T-helper 17 cell (primary cell): ENCODE results near the gene TRERF1. TPM values are rescaled to one million over a fixed set of nuclear protein-coding genes. Genes with fewer than 3 reads are reported as not detected.

ENCODE experiments used
- ATAC-seq: fragments of 150-1000 bp; cut with Tn5 transposase; 2 replicates; pipeline ENCODE4 v1.10.0; 2021; ENCODE audit warnings: mild to moderate bottlenecking, moderate library complexity
- DNase-seq, 3 donors: peaks; one replicate each; pipeline versions ENCODE4 v3.0.0 to v3.0.0-alpha.2; 2020 to 2021
- H3K9me3 ChIP-seq: one replicate; pipeline ENCODE4 v1.7.0; 2013; ENCODE audit warnings: low read length, mild to moderate bottlenecking; ENCODE audit not compliant: control insufficient read depth, poor library complexity, severe bottlenecking
- H3K27ac Mint-ChIP-seq: one replicate; pipeline ENCODE4 v1.8.0; 2022; ENCODE audit warnings: mild to moderate bottlenecking, moderate library complexity, mixed read lengths
- H3K27me3 Mint-ChIP-seq: one replicate; pipeline ENCODE4 v1.8.0; 2022; ENCODE audit warnings: mixed read lengths
- H3K36me3 Mint-ChIP-seq: one replicate; pipeline ENCODE4 v1.8.0; 2022; ENCODE audit warnings: low read depth, mixed read lengths
- H3K4me1 Mint-ChIP-seq: one replicate; pipeline ENCODE4 v1.8.0; 2022; ENCODE audit warnings: mild to moderate bottlenecking, mixed read lengths
- H3K4me3 Mint-ChIP-seq: one replicate; pipeline ENCODE4 v1.8.0; 2022; ENCODE audit warnings: mild to moderate bottlenecking, moderate library complexity, mixed read lengths
- total RNA-seq, 4 donors: library from RNA in 2 of 4; stranded (reverse) in 2 of 4; gene quantifications; one replicate each; pipeline ENCODE4 v1.2.3 and lab custom pipeline; 2022 to 2026

Gene TRERF1
- total RNA-seq, 2 donors from 2014 or later, result 28.6 to 31.2 TPM

DNA sequence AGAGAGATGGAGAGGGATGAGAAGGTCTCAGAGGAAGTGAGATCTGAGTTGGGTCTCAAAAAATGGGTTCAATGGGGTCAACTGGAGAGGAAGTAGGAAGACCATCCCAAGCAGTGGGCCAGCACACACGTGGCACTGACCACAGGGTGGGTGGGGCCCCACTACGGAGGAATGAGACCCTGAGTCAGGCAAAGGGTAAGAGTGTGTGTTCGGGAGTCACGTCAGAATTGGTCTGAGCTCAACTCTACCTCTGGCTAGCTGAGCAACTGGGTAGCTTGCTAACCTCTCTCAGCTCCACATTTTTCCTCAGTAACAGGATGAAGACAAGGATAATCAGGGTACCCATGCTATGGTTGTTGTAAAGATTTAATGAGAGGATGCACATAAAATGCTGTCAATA, 79.0 kb downstream of the TRERF1 start:
- no peaks in the 10 kb centered on the region for H3K9me3 ChIP-seq
- no peak for ATAC-seq
- Mint-ChIP-seq H3K4me1 (peaks cover 46% of the 10 kb centered on the region), H3K4me3 (no peak overlapping the region), H3K27me3 (no peaks in the 10 kb centered on the region), H3K27ac (peak overlapping the region; percentile 30), H3K36me3 (no peaks in the 10 kb centered on the region)
- DNase-seq, result no peak

DNA sequence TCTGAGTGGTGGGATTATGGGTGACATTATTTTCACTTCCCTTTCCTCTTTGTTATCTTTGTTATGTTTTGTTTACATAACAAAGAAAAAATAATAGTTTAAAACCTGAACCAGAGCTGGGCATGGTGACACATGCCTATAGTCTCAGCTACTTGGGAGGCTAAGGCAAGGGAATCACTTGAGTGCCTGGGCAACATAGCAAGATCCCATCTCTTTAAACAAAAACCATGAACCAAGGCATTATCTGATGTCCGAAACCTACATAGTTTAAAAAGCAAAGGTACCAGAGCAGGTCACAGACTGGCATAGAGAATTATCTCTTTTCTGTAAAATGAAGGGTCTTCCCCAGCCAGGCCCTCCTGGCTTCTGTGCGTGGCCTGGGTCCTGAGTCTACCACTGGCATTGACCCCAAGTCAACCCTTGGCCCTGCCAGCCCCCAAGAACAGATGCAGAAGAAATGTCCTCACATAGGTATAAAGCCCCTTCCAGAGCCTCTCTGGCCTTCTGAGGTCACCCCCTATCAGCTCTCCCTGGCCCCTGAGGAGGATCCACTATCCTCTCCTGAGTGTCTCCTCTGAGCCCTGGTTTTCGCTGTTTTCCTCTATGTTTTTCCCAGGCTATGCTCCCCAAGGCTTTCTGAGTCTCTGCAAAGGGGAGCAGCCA, 81.3 kb downstream of the TRERF1 start:
- Mint-ChIP-seq H3K4me1 (peaks cover 54% of the 10 kb centered on the region), H3K4me3 (no peak overlapping the region), H3K27me3 (no peaks in the 10 kb centered on the region), H3K27ac (peak overlapping the region; percentile 39), H3K36me3 (no peaks in the 10 kb centered on the region)
- no peak for DNase-seq
- no peak for ATAC-seq
- no peaks in the 10 kb centered on the region for H3K9me3 ChIP-seq

DNA sequence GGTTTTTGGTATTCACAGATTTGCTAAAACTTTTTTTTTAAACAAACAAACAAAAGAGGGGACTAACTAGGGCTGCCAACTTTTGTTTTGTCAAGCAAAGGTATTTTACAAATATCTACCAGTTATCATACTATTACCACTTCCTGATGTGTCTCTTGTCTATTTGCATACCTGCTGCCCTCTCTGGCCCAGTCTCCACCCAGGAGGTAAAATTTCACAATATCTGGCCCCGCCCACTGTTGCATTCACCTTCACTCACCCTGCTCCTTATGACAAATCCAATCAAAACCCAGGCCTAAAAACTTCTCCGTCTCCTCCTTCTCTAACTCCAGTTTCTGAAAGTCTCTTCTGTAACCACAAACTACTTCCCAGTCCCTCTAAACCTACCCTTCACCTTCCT, 82.2 kb downstream of the TRERF1 start:
- ATAC-seq (peak; percentile 38), DNase-seq (no peak)

DNA sequence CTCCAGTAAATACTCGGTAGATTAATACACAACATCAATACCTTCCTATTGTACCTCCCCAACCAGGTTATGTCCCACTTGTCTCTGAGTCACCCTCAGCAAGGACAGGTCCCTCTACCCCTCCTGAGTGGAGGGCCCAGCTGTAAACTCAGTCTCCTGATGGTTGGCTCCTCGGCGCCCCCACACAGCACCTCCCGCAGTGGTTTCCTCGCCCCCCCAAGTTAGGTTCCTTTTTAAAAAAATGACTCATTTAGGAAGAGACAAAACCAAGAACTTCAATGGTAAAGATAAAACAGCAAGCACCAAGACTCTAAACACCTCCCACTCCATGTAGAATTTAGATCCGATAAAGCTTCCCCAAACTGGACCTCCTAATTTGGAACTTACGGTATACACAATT, 83.5 kb downstream of the TRERF1 start:
- H3K36me3 Mint-ChIP-seq, result peaks cover 4% of the 10 kb centered on the region
- H3K27me3 Mint-ChIP-seq, result no peaks in the 10 kb centered on the region
- peak overlapping the region; percentile 95 for H3K27ac Mint-ChIP-seq
- H3K9me3 ChIP-seq, result no peaks in the 10 kb centered on the region
- peak; percentile 55 for ATAC-seq
- peaks cover 58% of the 10 kb centered on the region for H3K4me1 Mint-ChIP-seq
- DNase-seq, result peak in 1 of 3 donors; percentile 42
- H3K4me3 Mint-ChIP-seq, result peak overlapping the region; percentile 87

More for the DNA sequence above, 82.2 kb downstream of the TRERF1 start:
- Mint-ChIP-seq H3K4me3 (peak overlapping the region; percentile 57), H3K27me3 (no peaks in the 10 kb centered on the region), H3K36me3 (no peaks in the 10 kb centered on the region), H3K27ac (peak overlapping the region; percentile 95), H3K4me1 (peaks cover 56% of the 10 kb centered on the region)
- no peaks in the 10 kb centered on the region for H3K9me3 ChIP-seq

DNA sequence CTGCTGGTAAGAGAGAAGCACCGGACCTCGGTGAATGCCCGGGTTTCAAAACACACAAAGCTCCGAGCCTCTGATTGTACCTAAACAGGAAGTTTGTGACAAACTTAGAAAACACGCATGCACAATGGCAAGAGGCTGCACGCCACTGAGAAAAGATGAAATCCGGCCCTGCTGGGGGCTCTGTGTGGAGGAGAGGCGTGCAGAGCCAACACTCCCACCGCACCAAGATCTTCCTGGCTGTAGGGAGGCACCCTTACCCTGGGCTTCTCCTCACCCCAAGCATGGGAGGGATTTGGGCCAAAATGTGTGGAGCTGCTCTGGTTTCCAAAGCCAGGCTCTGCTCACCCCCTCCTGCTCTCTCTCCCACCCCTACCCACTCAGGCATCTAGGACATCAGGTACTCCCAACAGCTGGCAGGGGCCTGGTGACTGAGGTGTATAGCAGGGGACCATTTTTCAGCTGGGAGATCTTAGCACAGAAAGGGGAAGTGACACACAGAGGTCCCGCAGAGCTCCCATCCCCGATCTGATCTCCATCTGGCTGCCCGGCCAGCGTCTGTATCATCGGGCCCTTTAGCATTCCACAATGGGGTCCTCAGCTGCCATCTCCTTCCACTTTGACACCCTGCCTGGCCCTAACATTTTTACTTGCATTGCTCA, 84.2 kb downstream of the TRERF1 start:
- Mint-ChIP-seq H3K4me1 (peaks cover 59% of the 10 kb centered on the region), H3K27me3 (no peaks in the 10 kb centered on the region), H3K36me3 (peaks cover 6% of the 10 kb centered on the region), H3K4me3 (peak overlapping the region; percentile 87), H3K27ac (peak overlapping the region; percentile 95)
- peak; percentile 69 for ATAC-seq
- no peak for DNase-seq
- no peaks in the 10 kb centered on the region for H3K9me3 ChIP-seq

DNA sequence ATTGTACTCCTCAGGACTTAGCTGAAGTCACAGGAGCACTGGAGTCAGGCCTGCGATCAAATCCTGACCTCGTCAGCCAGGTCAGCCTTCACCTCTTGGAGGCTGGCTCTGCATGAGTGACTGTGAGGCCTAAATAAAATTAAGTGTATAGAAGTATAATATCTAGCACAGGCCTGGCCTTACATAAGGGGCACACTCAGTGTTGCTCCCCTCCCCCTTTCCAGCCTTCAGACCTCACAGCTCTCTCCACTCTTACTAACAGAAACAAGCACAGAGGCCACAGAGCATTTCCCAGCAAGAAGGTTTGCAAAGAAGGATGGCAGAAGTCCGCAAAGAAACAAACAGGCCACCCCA, 84.8 kb downstream of the TRERF1 start:
- ATAC-seq (peak; percentile 13), DNase-seq (no peak)
- peak overlapping the region; percentile 87 for H3K4me3 Mint-ChIP-seq

DNA sequence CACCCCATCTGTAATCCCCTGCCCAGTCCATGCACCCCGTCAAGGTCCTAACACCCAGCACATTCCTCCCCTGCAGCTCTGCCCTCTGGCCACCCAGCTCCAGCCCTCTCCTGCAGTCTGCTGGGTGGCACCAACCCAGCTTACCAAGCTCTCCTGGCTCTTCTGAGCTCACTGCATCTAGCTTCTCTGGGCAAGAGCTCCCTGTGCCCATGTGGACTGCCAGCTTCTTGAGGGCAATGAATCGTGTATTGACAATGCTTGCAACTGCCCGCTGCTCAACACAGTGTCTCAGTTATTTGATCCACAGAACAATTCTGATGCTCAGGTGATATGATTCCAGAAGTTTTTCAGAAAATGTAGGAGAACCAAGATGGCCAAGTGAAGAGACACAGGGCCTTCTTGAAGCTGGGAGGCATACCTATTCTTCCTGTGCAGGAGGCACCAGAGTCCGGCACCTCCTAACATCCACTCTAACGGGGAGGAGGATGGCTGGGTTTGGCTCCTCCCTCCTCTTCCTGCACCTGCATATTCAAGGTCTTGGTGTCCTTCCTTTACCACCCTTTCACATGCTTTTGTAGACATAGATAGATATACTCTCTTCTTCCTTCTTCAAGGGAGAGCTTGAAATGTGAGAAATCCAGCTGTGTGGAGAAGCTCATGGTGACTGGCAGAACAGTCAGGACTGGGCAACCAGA, 85.6 kb downstream of the TRERF1 start:
- no peak for DNase-seq
- H3K4me3 Mint-ChIP-seq, result peak overlapping the region; percentile 87
- H3K9me3 ChIP-seq, result no peaks in the 10 kb centered on the region
- H3K27me3 Mint-ChIP-seq, result no peaks in the 10 kb centered on the region
- H3K36me3 Mint-ChIP-seq, result peaks cover 10% of the 10 kb centered on the region
- peak overlapping the region; percentile 95 for H3K27ac Mint-ChIP-seq
- peak; percentile 28 for ATAC-seq
- peaks cover 59% of the 10 kb centered on the region for H3K4me1 Mint-ChIP-seq

More for the DNA sequence above, 84.8 kb downstream of the TRERF1 start:
- H3K4me1 Mint-ChIP-seq, result peaks cover 57% of the 10 kb centered on the region
- no peaks in the 10 kb centered on the region for H3K9me3 ChIP-seq
- H3K27ac Mint-ChIP-seq, result peak overlapping the region; percentile 95
- no peaks in the 10 kb centered on the region for H3K27me3 Mint-ChIP-seq
- H3K36me3 Mint-ChIP-seq, result peaks cover 9% of the 10 kb centered on the region

DNA sequence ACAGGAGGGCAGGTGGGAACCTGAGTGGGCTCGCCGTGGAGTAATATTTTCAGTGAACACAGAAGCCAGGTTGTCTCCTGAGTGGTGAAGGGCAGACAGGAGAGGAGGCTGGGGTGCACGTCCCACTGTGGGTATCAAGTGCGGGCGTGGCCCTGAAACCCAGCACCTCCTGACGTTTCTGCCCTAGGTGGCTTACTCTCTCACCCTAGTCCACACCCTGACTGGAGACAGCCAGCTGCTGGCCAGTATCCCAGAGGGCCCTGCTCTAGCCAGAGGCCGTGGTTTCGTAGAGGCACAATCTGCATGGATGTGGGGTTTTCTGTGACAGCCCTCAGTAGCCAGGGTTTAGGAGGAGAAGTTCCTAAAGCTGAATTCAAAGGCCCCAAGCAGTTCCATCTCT, 86.7 kb downstream of the TRERF1 start:
- DNase-seq (no peak), ATAC-seq (no peak)
- no peaks in the 10 kb centered on the region for H3K27me3 Mint-ChIP-seq
- H3K36me3 Mint-ChIP-seq, result peaks cover 10% of the 10 kb centered on the region
- H3K4me3 Mint-ChIP-seq, result no peak overlapping the region
- H3K27ac Mint-ChIP-seq, result peak overlapping the region; percentile 95
- H3K9me3 ChIP-seq, result no peaks in the 10 kb centered on the region
- peaks cover 59% of the 10 kb centered on the region for H3K4me1 Mint-ChIP-seq

DNA sequence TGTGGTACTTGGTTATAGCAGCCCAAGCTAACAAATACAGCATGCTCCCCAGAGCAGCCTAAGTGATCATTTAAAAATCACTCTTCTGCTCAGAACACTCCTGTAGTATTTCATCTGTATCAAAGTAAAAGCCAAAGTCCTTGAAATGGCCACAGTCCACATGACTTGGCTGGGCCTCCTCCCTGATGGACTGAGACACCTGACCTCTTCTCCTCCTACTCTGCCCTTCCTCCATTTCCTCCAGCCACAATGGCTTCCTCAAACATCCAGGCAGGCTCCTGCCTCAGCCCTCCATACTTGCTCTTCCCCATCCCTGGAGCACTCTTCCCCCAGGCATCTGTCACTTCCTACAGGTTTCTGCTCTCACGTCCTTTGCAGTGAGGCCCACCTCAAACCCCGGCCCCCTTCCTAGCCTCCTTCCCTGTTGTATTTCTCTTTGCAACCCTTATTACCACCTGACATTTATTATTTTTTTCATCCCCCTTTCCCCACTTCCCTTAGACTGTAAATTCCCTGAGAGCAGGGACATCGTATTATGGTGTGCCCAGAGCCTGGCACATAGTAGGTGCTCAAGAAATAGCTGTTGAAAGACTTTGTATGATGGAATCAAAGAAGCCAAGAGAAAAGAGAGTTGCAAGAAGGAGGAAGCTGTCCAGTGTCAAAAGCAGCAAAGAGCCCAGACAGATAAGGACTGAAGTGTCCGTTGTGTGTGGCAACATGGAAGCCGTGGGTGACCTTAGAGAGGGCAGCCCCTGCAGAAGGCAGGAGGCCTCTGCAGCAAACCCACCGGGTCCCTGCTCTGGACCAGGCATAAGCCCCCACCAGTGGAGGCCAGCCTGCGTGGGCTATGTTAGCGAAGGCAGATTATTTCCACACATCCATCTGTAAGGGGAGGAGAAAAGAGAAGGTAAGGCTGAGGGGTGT, 87.5 kb downstream of the TRERF1 start:
- Mint-ChIP-seq H3K4me3 (no peak overlapping the region), H3K36me3 (peaks cover 10% of the 10 kb centered on the region), H3K27me3 (no peaks in the 10 kb centered on the region), H3K27ac (peak overlapping the region; percentile 95), H3K4me1 (peaks cover 51% of the 10 kb centered on the region)
- ATAC-seq (no peak), DNase-seq (no peak)
- H3K9me3 ChIP-seq, result no peaks in the 10 kb centered on the region

DNA sequence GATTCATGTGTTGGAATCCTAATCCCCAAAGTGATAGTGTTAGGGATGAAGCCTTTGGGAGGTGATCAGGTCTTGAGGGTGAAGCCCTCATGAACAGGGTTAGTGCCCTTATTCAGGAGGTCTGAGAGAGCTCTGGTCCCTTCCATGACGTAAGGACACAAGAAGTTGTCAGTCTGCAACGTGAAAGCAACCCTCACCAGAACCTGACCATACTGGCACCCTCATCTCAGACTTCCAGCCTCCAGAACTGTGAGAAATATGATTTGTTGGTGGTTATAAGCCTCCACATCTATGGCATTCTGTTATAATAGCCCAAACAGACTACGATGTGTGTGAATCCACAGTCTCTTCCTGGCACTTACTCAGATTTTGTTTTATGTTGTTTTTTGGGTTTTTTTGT, 90.7 kb downstream of the TRERF1 start:
- Mint-ChIP-seq H3K27me3 (no peaks in the 10 kb centered on the region), H3K27ac (no peak overlapping the region), H3K4me3 (no peak overlapping the region), H3K4me1 (peaks cover 33% of the 10 kb centered on the region), H3K36me3 (peaks cover 11% of the 10 kb centered on the region)
- H3K9me3 ChIP-seq, result no peaks in the 10 kb centered on the region
- no peak for ATAC-seq
- DNase-seq, result no peak

DNA sequence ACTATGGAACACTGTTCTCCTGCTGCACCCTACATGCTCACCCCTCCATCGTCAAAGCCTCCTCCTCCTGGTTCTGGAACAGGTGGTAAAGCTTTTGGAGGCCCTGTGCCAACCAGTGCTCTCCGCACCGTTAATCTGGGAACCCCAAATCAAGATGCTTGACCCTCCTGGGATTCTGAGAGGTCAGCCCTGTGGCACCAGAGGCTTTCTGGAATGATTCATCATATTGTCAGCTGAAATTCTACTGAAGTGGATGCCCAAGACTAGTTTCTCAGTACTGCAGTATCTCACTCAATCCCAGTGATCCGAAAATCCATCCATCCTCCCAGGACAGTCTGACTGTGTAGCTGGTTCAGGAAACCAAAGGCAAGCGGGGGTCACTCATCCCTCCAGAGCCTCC, 92.7 kb downstream of the TRERF1 start:
- H3K4me3 Mint-ChIP-seq, result no peak overlapping the region
- peaks cover 8% of the 10 kb centered on the region for H3K36me3 Mint-ChIP-seq
- H3K27me3 Mint-ChIP-seq, result no peaks in the 10 kb centered on the region
- no peak overlapping the region for H3K27ac Mint-ChIP-seq
- ATAC-seq (no peak), DNase-seq (no peak)
- H3K9me3 ChIP-seq, result no peaks in the 10 kb centered on the region
- H3K4me1 Mint-ChIP-seq, result peaks cover 18% of the 10 kb centered on the region

DNA sequence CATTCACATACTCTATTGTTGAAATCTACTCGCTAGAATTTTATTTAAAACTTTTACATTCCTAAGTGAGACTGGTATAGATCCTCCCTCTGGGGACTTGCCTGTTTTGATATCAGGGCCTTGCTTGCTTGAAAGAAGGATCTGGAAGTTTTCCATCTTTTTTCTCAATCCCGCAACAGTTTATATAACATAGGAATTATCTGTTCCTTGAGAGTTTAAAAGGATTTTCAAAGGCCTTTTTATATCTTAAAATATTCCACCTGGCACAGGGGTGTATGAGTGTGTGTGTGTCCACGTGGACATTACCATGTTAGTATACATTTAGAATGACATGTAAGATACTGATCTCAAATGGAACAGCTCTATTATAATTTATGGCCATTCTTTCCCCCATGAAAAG, 96.3 kb downstream of the TRERF1 start:
- Mint-ChIP-seq H3K27ac (no peak overlapping the region), H3K4me3 (no peak overlapping the region), H3K27me3 (no peaks in the 10 kb centered on the region), H3K36me3 (peaks cover 7% of the 10 kb centered on the region), H3K4me1 (peaks cover 16% of the 10 kb centered on the region)
- H3K9me3 ChIP-seq, result no peaks in the 10 kb centered on the region
- DNase-seq, result no peak
- ATAC-seq, result no peak

DNA sequence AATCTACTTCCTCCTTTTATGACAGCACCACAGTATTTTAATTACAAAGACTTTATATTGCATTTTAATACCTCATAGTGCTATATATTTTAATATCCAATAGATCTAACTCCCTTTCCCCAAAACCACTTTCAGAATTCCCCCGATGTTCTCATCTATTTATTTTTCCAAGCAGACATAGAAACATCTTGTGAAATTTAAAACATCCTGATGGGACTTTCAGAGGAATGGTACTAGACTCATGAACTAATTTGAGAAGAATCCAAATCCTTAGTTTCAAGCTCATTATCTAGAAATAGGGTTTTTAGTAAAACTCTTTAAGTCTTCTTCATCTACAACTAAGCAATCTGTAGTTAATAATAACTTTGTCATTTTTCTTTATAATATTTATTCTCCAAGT, 97.0 kb downstream of the TRERF1 start:
- H3K27ac Mint-ChIP-seq, result no peak overlapping the region
- peaks cover 7% of the 10 kb centered on the region for H3K36me3 Mint-ChIP-seq
- no peak for ATAC-seq

More for the DNA sequence above, 97.0 kb downstream of the TRERF1 start:
- no peak for DNase-seq
- Mint-ChIP-seq H3K4me3 (no peak overlapping the region), H3K4me1 (peaks cover 16% of the 10 kb centered on the region), H3K27me3 (no peaks in the 10 kb centered on the region)
- H3K9me3 ChIP-seq, result no peaks in the 10 kb centered on the region
